MM.1S (cell line): ENCODE measurements around the gene CNTD1.

ENCODE experiments used
- DNase-seq: peaks from one replicate; pipeline ENCODE4 v3.0.0-alpha.2; 2015
- H2AFZ ChIP-seq: fragments of 300-600 bp; sonication (generic); 2 replicates; pipeline ENCODE4 v1.6.0; 2016; ENCODE audit warnings: antibody characterized with exemption, low read length
- H3F3A ChIP-seq: fragments of 300-600 bp; sonication (generic); 2 replicates; pipeline ENCODE4 v1.6.1; 2016; ENCODE audit warnings: mild to moderate bottlenecking, antibody characterized with exemption, low read length, moderate library complexity, mixed read lengths; ENCODE audit not compliant: insufficient read depth
- H3K27ac ChIP-seq: fragments of 300-600 bp; sonication (generic); 2 replicates; pipeline ENCODE4 v1.5.1; 2016; ENCODE audit warnings: mild to moderate bottlenecking, low read length
- H3K27me3 ChIP-seq: fragments of 300-600 bp; sonication (generic); replicated peaks from 2 replicates; pipeline ENCODE4 v1.6.0; 2016; ENCODE audit warnings: low read length; ENCODE audit not compliant: insufficient read depth
- H3K36me3 ChIP-seq: fragments of 300-600 bp; sonication (generic); replicated peaks from 2 replicates; pipeline ENCODE4 v1.6.1; 2016; ENCODE audit warnings: mild to moderate bottlenecking, low read length, mixed read lengths; ENCODE audit not compliant: insufficient read depth
- H3K4me1 ChIP-seq: fragments of 300-600 bp; sonication (generic); 2 replicates; pipeline ENCODE4 v1.6.1; 2016; ENCODE audit warnings: low read length, mixed read lengths
- H3K4me2 ChIP-seq: fragments of 300-600 bp; sonication (generic); 2 replicates; pipeline ENCODE4 v1.6.0; 2016; ENCODE audit warnings: low read depth, low read length
- H3K4me3 ChIP-seq: fragments of 300-600 bp; sonication (generic); 2 replicates; pipeline ENCODE4 v1.5.1; 2016; ENCODE audit warnings: low read length, mixed read lengths
- H3K79me2 ChIP-seq: fragments of 300-600 bp; sonication (generic); 2 replicates; pipeline ENCODE4 v1.6.1; 2016; ENCODE audit warnings: mixed run types, low read length, mixed read lengths
- H3K9ac ChIP-seq: fragments of 300-600 bp; sonication (generic); 2 replicates; pipeline ENCODE4 v1.6.1; 2016; ENCODE audit warnings: low read length, mixed read lengths
- H3K9me2 ChIP-seq: fragments of 300-600 bp; sonication (generic); replicated peaks from 2 replicates; pipeline ENCODE4 v1.6.1; 2016; ENCODE audit warnings: mild to moderate bottlenecking, low read length, mixed read lengths; ENCODE audit not compliant: insufficient read depth
- H3K9me3 ChIP-seq: fragments of 300-600 bp; sonication (generic); replicated peaks from 2 replicates; pipeline ENCODE4 v1.6.1; 2016; ENCODE audit warnings: mild to moderate bottlenecking, low read length, mixed read lengths; ENCODE audit not compliant: insufficient read depth
- H4K20me1 ChIP-seq: fragments of 300-600 bp; sonication (generic); 2 replicates; pipeline ENCODE4 v1.6.1; 2016; ENCODE audit warnings: mild to moderate bottlenecking, low read length, moderate library complexity, mixed read lengths; ENCODE audit not compliant: insufficient read depth
- CTCF ChIP-seq: fragments of 300-600 bp; sonication (generic); IDR thresholded peaks from 2 replicates; pipeline ENCODE4 v1.5.1; 2016; ENCODE audit warnings: antibody characterized with exemption, low read length, mixed read lengths
- EZH2 ChIP-seq: fragments of 300-600 bp; sonication (generic); optimal IDR thresholded peaks from 2 replicates; pipeline ENCODE3; 2017; ENCODE audit warnings: low read depth, mild to moderate bottlenecking, antibody characterized with exemption, low read length, mixed read lengths
- EZH2phosphoT487 ChIP-seq: fragments of 300-600 bp; sonication (generic); IDR thresholded peaks from 2 replicates; pipeline ENCODE4 v1.6.1; 2018; ENCODE audit warnings: antibody characterized with exemption, low read length

Gene CNTD1

GRCh38 chr17:42760652-42761581, 37.7 kb upstream of the CNTD1 start, which contains the start of gene RAMP2:
TSS of gene RAMP2 (plus strand) at chr17:42761227. CDS start at chr17:42761262, 35 bp downstream.
- peak within 1 kb of the TSS; percentile 31; the same call in 1 of the 2 replicates for H2AFZ ChIP-seq
- no peaks in the 10 kb centered on the region for H3K9me2 ChIP-seq
- 0 out of 2 replicates have a peak, but pooled peaks cover 4% of the 10 kb centered on the region for H3K27me3 ChIP-seq
- peak within 1 kb of the TSS; percentile 36; the same call in 1 of the 2 replicates for H3K4me3 ChIP-seq
- no peak for DNase-seq
- H3K36me3 ChIP-seq, result no peaks in the 10 kb centered on the region
- TF ChIP-seq CTCF, result no peak
- TF ChIP-seq EZH2, result no peak
- TF ChIP-seq EZH2phosphoT487, result no peak
- no peaks in the 10 kb centered on the region for H3K79me2 ChIP-seq
- no peaks in the 10 kb centered on the region for H3K9me3 ChIP-seq
- H3F3A ChIP-seq, result no peaks in the 10 kb centered on the region; the same call in 1 of the 2 replicates
- peak within 1 kb of the TSS; percentile 61 for H3K4me2 ChIP-seq
- no peak within 1 kb of the TSS for H3K27ac ChIP-seq
- H4K20me1 ChIP-seq, result no peaks in the 10 kb centered on the region
- H3K9ac ChIP-seq, result no peak within 1 kb of the TSS
- peaks cover 18% of the 10 kb centered on the region for H3K4me1 ChIP-seq

GRCh38 chr17:42761638-42762037, 37.0 kb upstream of the CNTD1 start:
- H3K9me3 ChIP-seq, result no peaks in the 10 kb centered on the region
- no peak for DNase-seq
- H3F3A ChIP-seq, result no peaks in the 10 kb centered on the region; the same call in 1 of the 2 replicates
- no peaks in the 10 kb centered on the region for H3K36me3 ChIP-seq
- H3K4me1 ChIP-seq, result peaks cover 18% of the 10 kb centered on the region
- H3K4me2 ChIP-seq, result peak overlapping the region; percentile 61; the same call in 1 of the 2 replicates
- 0 out of 2 replicates have a peak overlapping the region, but pooled peaks have one; percentile 31 for H2AFZ ChIP-seq
- H3K27me3 ChIP-seq, result 0 out of 2 replicates have a peak, but pooled peaks cover 4% of the 10 kb centered on the region
- TF ChIP-seq EZH2, result no peak
- no peak for TF ChIP-seq EZH2phosphoT487
- no peak for TF ChIP-seq CTCF
- no peaks in the 10 kb centered on the region for H3K79me2 ChIP-seq
- H3K9me2 ChIP-seq, result no peaks in the 10 kb centered on the region
- H3K4me3 ChIP-seq, result 0 out of 2 replicates have a peak overlapping the region, but pooled peaks have one; percentile 36
- H3K27ac ChIP-seq, result no peak overlapping the region
- no peaks in the 10 kb centered on the region for H4K20me1 ChIP-seq
- no peak overlapping the region for H3K9ac ChIP-seq

DNA sequence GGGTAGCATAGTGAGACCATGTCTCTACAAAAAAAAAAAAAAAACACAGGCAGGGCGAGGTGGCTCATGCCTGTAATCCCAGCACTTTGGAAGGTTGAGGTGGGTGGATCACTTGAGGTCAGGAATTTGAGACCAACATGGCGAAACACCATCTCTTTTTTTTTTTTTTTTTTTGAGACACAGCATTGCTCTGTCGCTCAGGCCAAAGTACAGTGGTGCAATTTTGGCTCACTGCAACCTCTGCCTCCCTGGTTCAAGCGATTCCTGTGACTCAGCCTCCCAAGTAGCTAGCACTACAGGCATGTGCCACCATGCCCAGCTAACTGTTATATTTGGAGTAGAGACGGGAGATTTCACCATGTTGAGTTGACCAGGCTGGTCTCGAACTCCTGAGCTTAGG, 32.5 kb upstream of the CNTD1 start:
- no peak for TF ChIP-seq EZH2phosphoT487
- no peak for TF ChIP-seq CTCF
- no peak for TF ChIP-seq EZH2
- Histone ChIP-seq H3K79me2 (no peaks in the 10 kb centered on the region), H3K9ac (no peak overlapping the region), H2AFZ (no peak overlapping the region), H3K27me3 (0 out of 2 replicates have a peak, but pooled peaks cover 5% of the 10 kb centered on the region), H3K4me3 (no peak overlapping the region), H3F3A (no peaks in the 10 kb centered on the region), H3K36me3 (no peaks in the 10 kb centered on the region), H3K4me2 (no peak overlapping the region), H3K4me1 (peaks cover 6% of the 10 kb centered on the region), H3K27ac (no peak overlapping the region), H3K9me2 (no peaks in the 10 kb centered on the region), H3K9me3 (no peaks in the 10 kb centered on the region), H4K20me1 (no peaks in the 10 kb centered on the region)
- no peak for DNase-seq
